H1 (cell line): ENCODE results near the gene KHSRP. TPM values are rescaled to one million over a fixed set of nuclear protein-coding genes. Genes with fewer than 3 reads are reported as not detected.
A peak's percentile ranks its signal among the peaks of the same experiment; 100 is the strongest.

Experiments
- CTCF ChIA-PET: fragments of 300-600 bp; sonication (Branson Sonifier 250); formaldehyde crosslinking; loops from one replicate; lab custom pipeline; 2021; ENCODE audit not compliant: partially characterized antibody; lab: Charles Lee
- POLR2A ChIA-PET: fragments of 300-600 bp; sonication (Branson Sonifier 250); formaldehyde crosslinking; loops from one replicate; lab custom pipeline; 2021; ENCODE audit warnings: inconsistent platforms; ENCODE audit not compliant: partially characterized antibody; lab: Charles Lee
- DNase-seq, 2 experiments: peaks; one replicate each; pipeline versions ENCODE4 v3.0.0 to v3.0.0-alpha.2; 2010 to 2022; ENCODE audit warnings: low spot score in 2 of 2, low read depth in 1 of 2, mixed read lengths in 1 of 2
- FAIRE-seq: peaks from 2 replicates; lab custom pipeline; 2011; peaks lifted over from hg19 to GRCh38; lab: Jason Lieb, UNC
- H2AFZ ChIP-seq: 2 replicates; pipeline ENCODE4 v1.8.1; 2012; ENCODE audit warnings: low read length, inconsistent platforms
- H2AK5ac ChIP-seq: 2 replicates; pipeline ENCODE4 v1.6.1; 2013; ENCODE audit warnings: low read depth, low read length
- H2BK120ac ChIP-seq: replicated peaks from 2 replicates; pipeline ENCODE3; 2013; ENCODE audit warnings: low read depth, low read length, inconsistent platforms
- H2BK12ac ChIP-seq: 2 replicates; pipeline ENCODE4 v1.6.1; 2013; ENCODE audit warnings: low read depth, low read length
- H2BK15ac ChIP-seq: 2 replicates; pipeline ENCODE4 v1.6.1; 2013; ENCODE audit warnings: low read length
- H2BK20ac ChIP-seq: 2 replicates; pipeline ENCODE4 v1.6.1; 2013; ENCODE audit warnings: low read length
- H2BK5ac ChIP-seq: 2 replicates; pipeline ENCODE4 v1.6.1; 2013; ENCODE audit warnings: low read depth, low read length
- H3K14ac ChIP-seq: 2 replicates; pipeline ENCODE4 v1.6.1; 2013; ENCODE audit warnings: inconsistent platforms; ENCODE audit not compliant: insufficient read length
- H3K18ac ChIP-seq: 2 replicates; pipeline ENCODE4 v1.6.1; 2013; ENCODE audit warnings: low read length; ENCODE audit errors: extremely low read depth
- H3K23ac ChIP-seq: 2 replicates; pipeline ENCODE4 v1.6.1; 2013; ENCODE audit warnings: inconsistent platforms; ENCODE audit not compliant: insufficient read length
- H3K23me2 ChIP-seq: 2 replicates; pipeline ENCODE4 v1.6.1; 2013; ENCODE audit warnings: low read depth, low read length
- H3K27ac ChIP-seq: 2 replicates; pipeline ENCODE4 v1.6.1; 2011; ENCODE audit warnings: low read depth, low read length, inconsistent platforms
- H3K27me3 ChIP-seq, 4 experiments: replicated peaks in 1 of 4; 1 replicate in 1 of 4; 2 replicates in 3 of 4; pipeline versions ENCODE4 v1.6.1 to v1.8.1; 2011 to 2013; ENCODE audit warnings: low read length in 3 of 4, mild to moderate bottlenecking in 3 of 4, inconsistent platforms in 2 of 4, mixed read lengths in 2 of 4, moderate library complexity in 1 of 4; ENCODE audit not compliant: control insufficient read depth in 3 of 4, insufficient read depth in 3 of 4; ENCODE audit errors: extremely low read depth in 1 of 4
- H3K36me3 ChIP-seq, 4 experiments: 2 replicates each; pipeline versions ENCODE4 v1.6.1 to v1.8.1; 2011 to 2013; ENCODE audit warnings: mild to moderate bottlenecking in 4 of 4, low read length in 3 of 4, moderate library complexity in 2 of 4, control low read depth in 1 of 4, inconsistent platforms in 1 of 4; ENCODE audit not compliant: insufficient read depth in 4 of 4, control insufficient read depth in 2 of 4
- H3K4ac ChIP-seq: replicated peaks from 2 replicates; pipeline ENCODE3; 2013; ENCODE audit warnings: low read length, low read depth, mixed read lengths, inconsistent platforms; ENCODE audit not compliant: insufficient read length
- H3K4me1 ChIP-seq, 4 experiments: replicated peaks in 1 of 4; 1 replicate in 1 of 4; 2 replicates in 3 of 4; pipeline versions ENCODE4 v1.6.1 to v1.8.1; 2011 to 2013; ENCODE audit warnings: low read length in 3 of 4, inconsistent platforms in 2 of 4, mixed read lengths in 1 of 4; ENCODE audit not compliant: insufficient read depth in 4 of 4, control insufficient read depth in 3 of 4
- H3K4me2 ChIP-seq, 2 experiments: 2 replicates each; pipeline versions ENCODE4 v1.6.1 to v1.8.1; 2011 to 2013; ENCODE audit warnings: low read depth in 2 of 2, low read length in 2 of 2, control low read depth in 1 of 2, inconsistent platforms in 1 of 2, mild to moderate bottlenecking in 1 of 2; ENCODE audit not compliant: insufficient read depth in 1 of 2
- H3K4me3 ChIP-seq, 4 experiments: fragments of 200-600, 300-600 bp in 1 of 4; sonication (generic), shearing (Covaris generic), sonication (Bioruptor Twin) in 1 of 4; 2 replicates each; pipeline versions ENCODE4 v1.5.1 to v1.8.1; 2011 to 2016; ENCODE audit warnings: low read length in 4 of 4, low read depth in 3 of 4, control low read depth in 2 of 4, inconsistent platforms in 2 of 4, mild to moderate bottlenecking in 2 of 4, mixed read lengths in 1 of 4, moderate library complexity in 1 of 4; ENCODE audit not compliant: insufficient read depth in 2 of 4; ENCODE audit errors: extremely low read depth in 1 of 4
- H3K56ac ChIP-seq: replicated peaks from 2 replicates; pipeline ENCODE3; 2013; ENCODE audit warnings: low read depth, mild to moderate bottlenecking, mixed read lengths, low read length, inconsistent platforms; ENCODE audit not compliant: insufficient read length
- H3K79me1 ChIP-seq: 2 replicates; pipeline ENCODE4 v1.6.1; 2013; ENCODE audit warnings: low read depth, low read length, control low read depth
- H3K79me2 ChIP-seq, 2 experiments: 2 replicates each; pipeline versions ENCODE4 v1.6.1 to v1.8.1; 2012 to 2013; ENCODE audit warnings: low read length in 2 of 2, mild to moderate bottlenecking in 2 of 2, inconsistent platforms in 1 of 2; ENCODE audit not compliant: insufficient read depth in 2 of 2, control insufficient read depth in 1 of 2
- H3K9ac ChIP-seq, 4 experiments: replicated peaks in 1 of 4; 1 replicate in 1 of 4; 2 replicates in 3 of 4; pipeline versions ENCODE4 v1.6.1 to v1.8.1; 2011 to 2013; ENCODE audit warnings: low read depth in 3 of 4, low read length in 3 of 4, control low read depth in 2 of 4, mild to moderate bottlenecking in 2 of 4, moderate library complexity in 2 of 4, inconsistent platforms in 1 of 4; ENCODE audit errors: extremely low read depth in 1 of 4
- H3K9me3 ChIP-seq, 2 experiments: 2 replicates each; pipeline versions ENCODE4 v1.6.1 to v1.8.1; 2012 to 2013; ENCODE audit warnings: mild to moderate bottlenecking in 2 of 2, moderate library complexity in 2 of 2, control low read depth in 1 of 2, inconsistent platforms in 1 of 2, low read depth in 1 of 2, low read length in 1 of 2, mixed read lengths in 1 of 2; ENCODE audit not compliant: insufficient read depth in 2 of 2
- H4K20me1 ChIP-seq, 2 experiments: replicated peaks in 1 of 2; 2 replicates each; pipeline versions ENCODE3 to v1.8.1; 2011 to 2013; ENCODE audit warnings: inconsistent platforms in 2 of 2, low read length in 2 of 2, mild to moderate bottlenecking in 1 of 2; ENCODE audit not compliant: insufficient read depth in 2 of 2, control insufficient read depth in 1 of 2
- H4K5ac ChIP-seq: 2 replicates; pipeline ENCODE4 v1.6.1; 2013; ENCODE audit warnings: low read length, low read depth, mixed read lengths, inconsistent platforms; ENCODE audit not compliant: insufficient read length
- H4K8ac ChIP-seq: 2 replicates; pipeline ENCODE4 v1.8.0; 2013; ENCODE audit warnings: mild to moderate bottlenecking, moderate library complexity, low read length, inconsistent platforms; ENCODE audit not compliant: insufficient read depth; ENCODE audit errors: extremely low read depth
- H4K91ac ChIP-seq: replicated peaks from 2 replicates; pipeline ENCODE3; 2013; ENCODE audit warnings: low read length, mixed read lengths, inconsistent platforms; ENCODE audit not compliant: insufficient read length
- RNF2 ChIP-seq: fragments of 200-900, 300-1000 bp; sonication (generic); IDR thresholded peaks from 2 replicates; pipeline ENCODE4 v1.7.1; 2016; ENCODE audit warnings: borderline replicate concordance, low read depth, mild to moderate bottlenecking, antibody characterized with exemption, low read length; ENCODE audit not compliant: poor library complexity, severe bottlenecking; ENCODE audit errors: missing control alignments
- SAP30 ChIP-seq: fragments of 300-600 bp; sonication (generic); IDR thresholded peaks from 2 replicates; pipeline ENCODE4 v1.7.1; 2012; ENCODE audit warnings: low read length, moderate library complexity, mild to moderate bottlenecking, inconsistent platforms; ENCODE audit not compliant: insufficient read depth, insufficient replicate concordance
- SRF ChIP-seq: IDR thresholded peaks from 2 replicates; pipeline ENCODE4 v1.6.1; 2011; ENCODE audit warnings: mild to moderate bottlenecking, low read depth, low read length, moderate library complexity
- WGBS, 2 experiments: shearing (Covaris generic) in 1 of 2; methylation state at CpG; one replicate each; pipeline versions ENCODE4 v1.1.6 to v1.1.7; 2013 to 2015; ENCODE audit warnings: low lambda C conversion rate in 2 of 2, mixed read lengths in 2 of 2, inconsistent platforms in 1 of 2, low coverage in 1 of 2, missing lambda C conversion rate in 1 of 2; ENCODE audit not compliant: insufficient replicate concordance in 2 of 2, insufficient coverage in 1 of 2, insufficient read length in 1 of 2; ENCODE audit errors: extremely low coverage in 1 of 2, missing lambda C conversion rate in 1 of 2; 5-methylcytosine and 5-hydroxymethylcytosine counted together
- polyA plus RNA-seq, 7 experiments: library from polyadenylated mRNA; depleted of rRNA in 3 of 7; stranded (reverse) in 5 of 7; unstranded in 2 of 7; fragments of >200 nt in 5 of 7; fragments of 200-250 nt in 2 of 7; gene quantifications; 1 replicate in 5 of 7; 2 replicates in 1 of 7; 4 replicates in 1 of 7; pipeline versions ENCODE4 v1.2.1 to v1.2.3, GENCODE V29; 2011 to 2013; ENCODE audit warnings: missing spikeins in 2 of 7, mixed read lengths in 2 of 7
- total RNA-seq: library from RNA; stranded (reverse); fragmentation: NEBNext Ultra II Directional; extraction: Animal tissue kit (Norgen Biotek cat#: 25700); gene quantifications from 2 replicates; pipeline ENCODE4 v1.2.1, GENCODE V29; 2021

The KHSRP gene
- total and polyA plus RNA-seq, 2 of the 8 experiments (the other 6 are each of a cell fraction or from before 2014, with no cell fraction given), result 143 to 573 TPM

GRCh38 chr19:6402837-6403608, 21.6 kb downstream of the KHSRP start:
- H3K9me3 ChIP-seq, result no peaks in the 10 kb centered on the region
- H3K56ac ChIP-seq, result no peak overlapping the region
- no peak overlapping the region for H3K4me2 ChIP-seq
- H2AFZ ChIP-seq, result peak overlapping the region; percentile 63; the same call in 1 of the 2 replicates
- H4K91ac ChIP-seq, result no peak overlapping the region
- POLR2A ChIA-PET, result interaction anchor here (0.6 to 2.3 kb wide), 7 partner anchors 8 to 1838 kb away, joined by 3 to 8 read pairs (median 4); partner anchors contain the start of gene GTF2F1
- H3K9ac ChIP-seq, result no peak overlapping the region
- no peaks in the 10 kb centered on the region for H3K23me2 ChIP-seq
- no peak overlapping the region for H3K23ac ChIP-seq
- no peak for FAIRE-seq
- H2BK5ac ChIP-seq, result no peak overlapping the region
- no peak overlapping the region for H3K4me3 ChIP-seq
- H3K79me2 ChIP-seq, result no peaks in the 10 kb centered on the region
- no peaks in the 10 kb centered on the region for H4K20me1 ChIP-seq
- no peak overlapping the region for H3K27ac ChIP-seq
- H3K27me3 ChIP-seq, result no peaks in the 10 kb centered on the region; a peak in 1 of 7 replicates
- H4K5ac ChIP-seq, result no peak overlapping the region
- CTCF ChIA-PET, result interaction anchor here (0.6 to 2.7 kb wide), 3 partner anchors 9 to 1949 kb away, joined by 3 to 11 read pairs (median 4); no protein-coding TSS in a partner anchor
- no peak overlapping the region for H2BK15ac ChIP-seq
- no peak overlapping the region for H3K14ac ChIP-seq
- H4K8ac ChIP-seq, result no peak overlapping the region
- no peaks in the 10 kb centered on the region for H3K36me3 ChIP-seq
- whole genome bisulfite sequencing, 2 experiments, result 89% methylated on average over 22 of the region's 22 CpGs; no CpG with 5 or more reads in 1 of the 2 experiments
- no peak overlapping the region for H2BK12ac ChIP-seq
- H3K18ac ChIP-seq, result no peak overlapping the region
- no peak overlapping the region for H2BK20ac ChIP-seq
- no peaks in the 10 kb centered on the region for H3K4me1 ChIP-seq
- H2AK5ac ChIP-seq, result no peak overlapping the region
- no peak overlapping the region for H2BK120ac ChIP-seq
- DNase-seq, result no peak
- TF ChIP-seq SAP30 (no peak), RNF2 (no peak), SRF (no peak)
- no peaks in the 10 kb centered on the region for H3K79me1 ChIP-seq
- H3K4ac ChIP-seq, result no peak overlapping the region
